Measurements from ENCODE around the gene MVB12A.
A peak's percentile ranks its signal among the peaks of the same experiment; 100 is the strongest.

MVB12A gene

GRCh38 chr19:17468302-17469091, 48.6 kb downstream of the MVB12A start:
- TF ChIP-seq, protein P1, sequence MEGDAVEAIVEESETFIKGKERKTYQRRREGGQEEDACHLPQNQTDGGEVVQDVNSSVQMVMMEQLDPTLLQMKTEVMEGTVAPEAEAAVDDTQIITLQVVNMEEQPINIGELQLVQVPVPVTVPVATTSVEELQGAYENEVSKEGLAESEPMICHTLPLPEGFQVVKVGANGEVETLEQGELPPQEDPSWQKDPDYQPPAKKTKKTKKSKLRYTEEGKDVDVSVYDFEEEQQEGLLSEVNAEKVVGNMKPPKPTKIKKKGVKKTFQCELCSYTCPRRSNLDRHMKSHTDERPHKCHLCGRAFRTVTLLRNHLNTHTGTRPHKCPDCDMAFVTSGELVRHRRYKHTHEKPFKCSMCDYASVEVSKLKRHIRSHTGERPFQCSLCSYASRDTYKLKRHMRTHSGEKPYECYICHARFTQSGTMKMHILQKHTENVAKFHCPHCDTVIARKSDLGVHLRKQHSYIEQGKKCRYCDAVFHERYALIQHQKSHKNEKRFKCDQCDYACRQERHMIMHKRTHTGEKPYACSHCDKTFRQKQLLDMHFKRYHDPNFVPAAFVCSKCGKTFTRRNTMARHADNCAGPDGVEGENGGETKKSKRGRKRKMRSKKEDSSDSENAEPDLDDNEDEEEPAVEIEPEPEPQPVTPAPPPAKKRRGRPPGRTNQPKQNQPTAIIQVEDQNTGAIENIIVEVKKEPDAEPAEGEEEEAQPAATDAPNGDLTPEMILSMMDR (IDR thresholded peaks at IDR 0.05) = no peak
- TF ChIP-seq ZFX (IDR thresholded peaks at IDR 0.05; ENCODE audit: borderline replicate concordance) = no peak
- peak overlapping the region; percentile 83 for H3K27ac ChIP-seq

DNA sequence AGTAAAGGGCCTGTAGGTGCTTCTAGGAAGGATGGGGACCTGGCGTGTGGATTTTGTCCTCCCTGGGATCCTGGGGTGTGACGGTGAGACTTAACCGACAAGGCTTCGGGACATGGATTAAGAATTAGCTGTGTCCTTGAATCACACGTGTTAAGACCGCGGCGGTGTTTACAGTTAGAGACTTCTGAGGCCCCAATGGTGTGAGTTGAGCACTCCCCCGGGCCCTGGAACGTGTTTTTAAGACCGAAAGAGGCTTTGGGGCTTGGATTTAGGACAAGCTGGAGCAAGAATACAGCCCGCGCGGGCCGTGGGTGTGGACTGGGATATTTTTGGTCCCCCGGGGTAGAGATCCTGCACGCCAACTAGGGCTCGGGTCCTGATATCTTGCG, 49.2 kb downstream of the MVB12A start:
- H3K27ac ChIP-seq = peak overlapping the region; percentile 83
- TF ChIP-seq ZFX (IDR thresholded peaks at IDR 0.05; ENCODE audit: borderline replicate concordance) = no peak

GRCh38 chr19:17469481-17470067, 49.7 kb downstream of the MVB12A start:
- TF ChIP-seq, protein P1 (IDR thresholded peaks at IDR 0.05) = no peak
- no peak for TF ChIP-seq ZFX (IDR thresholded peaks at IDR 0.05; ENCODE audit: borderline replicate concordance)
- peak overlapping the region; percentile 83 for H3K27ac ChIP-seq

DNA sequence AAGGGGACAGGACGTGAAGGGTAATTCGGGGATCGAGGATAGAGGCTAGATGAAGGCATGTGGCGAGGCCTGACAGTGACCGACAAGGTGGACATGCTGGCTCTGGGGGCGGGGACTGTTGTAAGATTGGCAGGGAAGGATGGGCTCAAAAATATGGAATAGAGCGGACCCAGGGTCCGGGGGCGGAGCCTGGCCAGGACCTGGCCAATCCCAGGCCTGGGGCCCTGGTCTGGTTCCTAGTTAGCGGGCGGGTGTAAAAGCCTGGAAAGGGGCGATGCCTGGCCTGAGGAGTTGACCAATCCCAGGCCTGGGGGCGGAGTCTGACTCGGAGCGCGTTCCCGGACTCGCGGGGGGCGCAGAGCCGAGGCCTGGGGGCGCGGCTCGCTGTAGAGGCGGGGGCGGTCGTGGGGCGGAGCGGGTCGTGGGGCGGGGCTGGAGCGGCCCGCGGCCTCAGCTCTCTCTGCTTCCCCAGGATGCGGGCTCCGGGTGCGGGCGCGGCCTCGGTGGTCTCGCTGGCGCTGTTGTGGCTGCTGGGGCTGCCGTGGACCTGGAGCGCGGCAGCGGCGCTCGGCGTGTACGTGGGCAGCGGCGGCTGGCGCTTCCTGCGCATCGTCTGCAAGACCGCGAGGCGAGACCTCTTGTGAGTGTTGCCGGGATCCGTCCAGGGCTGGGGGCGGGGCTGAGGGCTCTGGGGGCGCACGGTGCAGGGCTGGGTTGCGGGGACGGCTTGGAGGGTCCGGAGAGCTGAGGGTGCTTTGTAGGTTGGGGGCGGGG, 50.4 kb downstream of the MVB12A start, which contains the start of gene SLC27A1:
TSS of gene SLC27A1 (plus strand) at position 457 of the 774 bp plus-strand sequence. CDS start at position 474, 17 bp downstream.
- peak within 1 kb of the TSS; percentile 83 for H3K27ac ChIP-seq
- no peak for TF ChIP-seq ZFX (IDR thresholded peaks at IDR 0.05; ENCODE audit: borderline replicate concordance)
- TF ChIP-seq, protein P1 (IDR thresholded peaks at IDR 0.05) = no peak

- H3K27ac ChIP-seq = no peak overlapping the region
Observed at GRCh38 chr19:17471410-17472125, 51.7 kb downstream of the MVB12A start.

DNA sequence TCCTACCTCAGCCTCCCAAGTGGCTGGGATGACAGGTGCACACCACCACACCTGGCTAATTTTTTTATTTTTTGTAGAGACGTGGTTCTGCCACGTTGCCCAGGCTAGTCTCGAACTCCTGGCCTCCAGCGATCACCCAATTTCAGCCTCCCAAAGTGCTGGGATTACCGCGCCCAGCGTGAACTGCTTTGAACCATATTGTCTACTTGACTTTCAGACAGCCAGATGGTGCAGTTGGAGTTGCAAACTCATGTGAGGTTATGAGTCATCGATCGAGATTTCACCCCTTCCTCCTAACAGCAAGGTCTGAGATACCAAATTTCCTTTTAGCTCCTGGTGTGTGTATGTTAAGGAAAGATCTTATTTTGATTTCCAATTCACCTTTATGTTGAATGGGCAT, 53.2 kb downstream of the MVB12A start:
- TF ChIP-seq ZFX (IDR thresholded peaks at IDR 0.05; ENCODE audit: borderline replicate concordance) = no peak
- TF ChIP-seq, protein P1 (IDR thresholded peaks at IDR 0.05) = no peak
- no peak overlapping the region for H3K27ac ChIP-seq

More at GRCh38 chr19:17471410-17472125, 51.7 kb downstream of the MVB12A start:
- TF ChIP-seq ZFX (IDR thresholded peaks at IDR 0.05; ENCODE audit: borderline replicate concordance) = no peak
- TF ChIP-seq, protein P1 (IDR thresholded peaks at IDR 0.05) = no peak

Measured in 22Rv1 (cell line).